H1 (cell line): Measurements from ENCODE around the gene RHOBTB3. TPM values are rescaled to one million over a fixed set of nuclear protein-coding genes. Genes with fewer than 3 reads are reported as not detected.

Source experiments
- CTCF ChIA-PET: fragments of 300-600 bp; sonication (Branson Sonifier 250); formaldehyde crosslinking; loops from one replicate; lab custom pipeline; 2021; ENCODE audit not compliant: partially characterized antibody; lab: Charles Lee
- POLR2A ChIA-PET: fragments of 300-600 bp; sonication (Branson Sonifier 250); formaldehyde crosslinking; loops from one replicate; lab custom pipeline; 2021; ENCODE audit warnings: inconsistent platforms; ENCODE audit not compliant: partially characterized antibody; lab: Charles Lee
- DNase-seq, 2 experiments: peaks; one replicate each; pipeline versions ENCODE4 v3.0.0 to v3.0.0-alpha.2; 2010 to 2022; ENCODE audit warnings: low spot score in 2 of 2, low read depth in 1 of 2, mixed read lengths in 1 of 2
- FAIRE-seq: peaks from 2 replicates; lab custom pipeline; 2011; peaks lifted over from hg19 to GRCh38; lab: Jason Lieb, UNC
- H2AFZ ChIP-seq: 2 replicates; pipeline ENCODE4 v1.8.1; 2012; ENCODE audit warnings: low read length, inconsistent platforms
- H2AK5ac ChIP-seq: 2 replicates; pipeline ENCODE4 v1.6.1; 2013; ENCODE audit warnings: low read depth, low read length
- H2BK120ac ChIP-seq: replicated peaks from 2 replicates; pipeline ENCODE3; 2013; ENCODE audit warnings: low read depth, low read length, inconsistent platforms
- H2BK12ac ChIP-seq: 2 replicates; pipeline ENCODE4 v1.6.1; 2013; ENCODE audit warnings: low read depth, low read length
- H2BK15ac ChIP-seq: 2 replicates; pipeline ENCODE4 v1.6.1; 2013; ENCODE audit warnings: low read length
- H2BK20ac ChIP-seq: 2 replicates; pipeline ENCODE4 v1.6.1; 2013; ENCODE audit warnings: low read length
- H2BK5ac ChIP-seq: 2 replicates; pipeline ENCODE4 v1.6.1; 2013; ENCODE audit warnings: low read depth, low read length
- H3K14ac ChIP-seq: 2 replicates; pipeline ENCODE4 v1.6.1; 2013; ENCODE audit warnings: inconsistent platforms; ENCODE audit not compliant: insufficient read length
- H3K18ac ChIP-seq: 2 replicates; pipeline ENCODE4 v1.6.1; 2013; ENCODE audit warnings: low read length; ENCODE audit errors: extremely low read depth
- H3K23ac ChIP-seq: 2 replicates; pipeline ENCODE4 v1.6.1; 2013; ENCODE audit warnings: inconsistent platforms; ENCODE audit not compliant: insufficient read length
- H3K23me2 ChIP-seq: 2 replicates; pipeline ENCODE4 v1.6.1; 2013; ENCODE audit warnings: low read depth, low read length
- H3K27ac ChIP-seq: 2 replicates; pipeline ENCODE4 v1.6.1; 2011; ENCODE audit warnings: low read depth, low read length, inconsistent platforms
- H3K27me3 ChIP-seq, 4 experiments: replicated peaks in 1 of 4; 1 replicate in 1 of 4; 2 replicates in 3 of 4; pipeline versions ENCODE4 v1.6.1 to v1.8.1; 2011 to 2013; ENCODE audit warnings: low read length in 3 of 4, mild to moderate bottlenecking in 3 of 4, inconsistent platforms in 2 of 4, mixed read lengths in 2 of 4, moderate library complexity in 1 of 4; ENCODE audit not compliant: control insufficient read depth in 3 of 4, insufficient read depth in 3 of 4; ENCODE audit errors: extremely low read depth in 1 of 4
- H3K36me3 ChIP-seq, 4 experiments: 2 replicates each; pipeline versions ENCODE4 v1.6.1 to v1.8.1; 2011 to 2013; ENCODE audit warnings: mild to moderate bottlenecking in 4 of 4, low read length in 3 of 4, moderate library complexity in 2 of 4, control low read depth in 1 of 4, inconsistent platforms in 1 of 4; ENCODE audit not compliant: insufficient read depth in 4 of 4, control insufficient read depth in 2 of 4
- H3K4ac ChIP-seq: replicated peaks from 2 replicates; pipeline ENCODE3; 2013; ENCODE audit warnings: low read length, low read depth, mixed read lengths, inconsistent platforms; ENCODE audit not compliant: insufficient read length
- H3K4me1 ChIP-seq, 4 experiments: replicated peaks in 1 of 4; 1 replicate in 1 of 4; 2 replicates in 3 of 4; pipeline versions ENCODE4 v1.6.1 to v1.8.1; 2011 to 2013; ENCODE audit warnings: low read length in 3 of 4, inconsistent platforms in 2 of 4, mixed read lengths in 1 of 4; ENCODE audit not compliant: insufficient read depth in 4 of 4, control insufficient read depth in 3 of 4
- H3K4me2 ChIP-seq, 2 experiments: 2 replicates each; pipeline versions ENCODE4 v1.6.1 to v1.8.1; 2011 to 2013; ENCODE audit warnings: low read depth in 2 of 2, low read length in 2 of 2, control low read depth in 1 of 2, inconsistent platforms in 1 of 2, mild to moderate bottlenecking in 1 of 2; ENCODE audit not compliant: insufficient read depth in 1 of 2
- H3K4me3 ChIP-seq, 4 experiments: fragments of 200-600, 300-600 bp in 1 of 4; sonication (generic), shearing (Covaris generic), sonication (Bioruptor Twin) in 1 of 4; 2 replicates each; pipeline versions ENCODE4 v1.5.1 to v1.8.1; 2011 to 2016; ENCODE audit warnings: low read length in 4 of 4, low read depth in 3 of 4, control low read depth in 2 of 4, inconsistent platforms in 2 of 4, mild to moderate bottlenecking in 2 of 4, mixed read lengths in 1 of 4, moderate library complexity in 1 of 4; ENCODE audit not compliant: insufficient read depth in 2 of 4; ENCODE audit errors: extremely low read depth in 1 of 4
- H3K56ac ChIP-seq: replicated peaks from 2 replicates; pipeline ENCODE3; 2013; ENCODE audit warnings: low read depth, mild to moderate bottlenecking, mixed read lengths, low read length, inconsistent platforms; ENCODE audit not compliant: insufficient read length
- H3K79me1 ChIP-seq: 2 replicates; pipeline ENCODE4 v1.6.1; 2013; ENCODE audit warnings: low read depth, low read length, control low read depth
- H3K79me2 ChIP-seq, 2 experiments: 2 replicates each; pipeline versions ENCODE4 v1.6.1 to v1.8.1; 2012 to 2013; ENCODE audit warnings: low read length in 2 of 2, mild to moderate bottlenecking in 2 of 2, inconsistent platforms in 1 of 2; ENCODE audit not compliant: insufficient read depth in 2 of 2, control insufficient read depth in 1 of 2
- H3K9ac ChIP-seq, 4 experiments: replicated peaks in 1 of 4; 1 replicate in 1 of 4; 2 replicates in 3 of 4; pipeline versions ENCODE4 v1.6.1 to v1.8.1; 2011 to 2013; ENCODE audit warnings: low read depth in 3 of 4, low read length in 3 of 4, control low read depth in 2 of 4, mild to moderate bottlenecking in 2 of 4, moderate library complexity in 2 of 4, inconsistent platforms in 1 of 4; ENCODE audit errors: extremely low read depth in 1 of 4
- H3K9me3 ChIP-seq, 2 experiments: 2 replicates each; pipeline versions ENCODE4 v1.6.1 to v1.8.1; 2012 to 2013; ENCODE audit warnings: mild to moderate bottlenecking in 2 of 2, moderate library complexity in 2 of 2, control low read depth in 1 of 2, inconsistent platforms in 1 of 2, low read depth in 1 of 2, low read length in 1 of 2, mixed read lengths in 1 of 2; ENCODE audit not compliant: insufficient read depth in 2 of 2
- H4K20me1 ChIP-seq, 2 experiments: replicated peaks in 1 of 2; 2 replicates each; pipeline versions ENCODE3 to v1.8.1; 2011 to 2013; ENCODE audit warnings: inconsistent platforms in 2 of 2, low read length in 2 of 2, mild to moderate bottlenecking in 1 of 2; ENCODE audit not compliant: insufficient read depth in 2 of 2, control insufficient read depth in 1 of 2
- H4K5ac ChIP-seq: 2 replicates; pipeline ENCODE4 v1.6.1; 2013; ENCODE audit warnings: low read length, low read depth, mixed read lengths, inconsistent platforms; ENCODE audit not compliant: insufficient read length
- H4K8ac ChIP-seq: 2 replicates; pipeline ENCODE4 v1.8.0; 2013; ENCODE audit warnings: mild to moderate bottlenecking, moderate library complexity, low read length, inconsistent platforms; ENCODE audit not compliant: insufficient read depth; ENCODE audit errors: extremely low read depth
- H4K91ac ChIP-seq: replicated peaks from 2 replicates; pipeline ENCODE3; 2013; ENCODE audit warnings: low read length, mixed read lengths, inconsistent platforms; ENCODE audit not compliant: insufficient read length
- ATF2 ChIP-seq: IDR thresholded peaks from 2 replicates; pipeline ENCODE4 v1.6.1; 2012; ENCODE audit warnings: low read length, inconsistent platforms
- CEBPB ChIP-seq: IDR thresholded peaks from 2 replicates; pipeline ENCODE4 v1.6.1; 2012; ENCODE audit warnings: low read depth, low read length
- CHD1 ChIP-seq: IDR thresholded peaks from 2 replicates; pipeline ENCODE4 v1.6.1; 2012; ENCODE audit warnings: low read depth, low read length, improper control_type of control experiment
- CTBP2 ChIP-seq: IDR thresholded peaks from 2 replicates; pipeline ENCODE4 v1.7.0; 2011; ENCODE audit warnings: borderline replicate concordance, mild to moderate bottlenecking, moderate library complexity, mixed read lengths, low read length; ENCODE audit not compliant: insufficient read depth, insufficient read length
- GTF2F1 ChIP-seq: IDR thresholded peaks from 2 replicates; pipeline ENCODE4 v1.6.1; 2012; ENCODE audit warnings: low read depth, low read length, improper control_type of control experiment, borderline replicate concordance
- HDAC6 ChIP-seq: IDR thresholded peaks from one replicate; pipeline ENCODE4 v1.7.1; 2012; ENCODE audit warnings: low read depth, mild to moderate bottlenecking, inconsistent platforms, low read length, moderate library complexity
- RAD21 ChIP-seq, 2 experiments: IDR thresholded peaks in 1 of 2; conservative IDR thresholded peaks in 1 of 2; 2 replicates each; pipeline ENCODE4 v1.6.1; 2011; ENCODE audit warnings: low read depth in 2 of 2, low read length in 2 of 2, improper control_type of control experiment in 1 of 2, inconsistent platforms in 1 of 2, mild to moderate bottlenecking in 1 of 2, moderate library complexity in 1 of 2
- RBBP5 ChIP-seq: IDR thresholded peaks from 2 replicates; pipeline ENCODE4 v1.7.1; 2012; ENCODE audit warnings: low read depth, mild to moderate bottlenecking, inconsistent platforms, low read length, moderate library complexity, borderline replicate concordance
- RXRA ChIP-seq: IDR thresholded peaks from 2 replicates; pipeline ENCODE4 v1.6.1; 2011; ENCODE audit warnings: low read depth, mild to moderate bottlenecking, low read length, moderate library complexity; ENCODE audit not compliant: insufficient read depth
- SP4 ChIP-seq: IDR thresholded peaks from 2 replicates; pipeline ENCODE4 v1.6.1; 2012; ENCODE audit warnings: low read length, inconsistent platforms
- USF2 ChIP-seq: IDR thresholded peaks from 2 replicates; pipeline ENCODE4 v1.6.1; 2011; ENCODE audit warnings: low read length, improper control_type of control experiment
- WGBS, 2 experiments: shearing (Covaris generic) in 1 of 2; methylation state at CpG; one replicate each; pipeline versions ENCODE4 v1.1.6 to v1.1.7; 2013 to 2015; ENCODE audit warnings: low lambda C conversion rate in 2 of 2, mixed read lengths in 2 of 2, inconsistent platforms in 1 of 2, low coverage in 1 of 2, missing lambda C conversion rate in 1 of 2; ENCODE audit not compliant: insufficient replicate concordance in 2 of 2, insufficient coverage in 1 of 2, insufficient read length in 1 of 2; ENCODE audit errors: extremely low coverage in 1 of 2, missing lambda C conversion rate in 1 of 2; 5-methylcytosine and 5-hydroxymethylcytosine counted together
- polyA plus RNA-seq, 7 experiments: library from polyadenylated mRNA; depleted of rRNA in 3 of 7; stranded (reverse) in 5 of 7; unstranded in 2 of 7; fragments of >200 nt in 5 of 7; fragments of 200-250 nt in 2 of 7; gene quantifications; 1 replicate in 5 of 7; 2 replicates in 1 of 7; 4 replicates in 1 of 7; pipeline versions ENCODE4 v1.2.1 to v1.2.3, GENCODE V29; 2011 to 2013; ENCODE audit warnings: missing spikeins in 2 of 7, mixed read lengths in 2 of 7
- total RNA-seq: library from RNA; stranded (reverse); fragmentation: NEBNext Ultra II Directional; extraction: Animal tissue kit (Norgen Biotek cat#: 25700); gene quantifications from 2 replicates; pipeline ENCODE4 v1.2.1, GENCODE V29; 2021

Gene RHOBTB3
- total and polyA plus RNA-seq, 2 of the 8 experiments (the other 6 are each of a cell fraction or from before 2014, with no cell fraction given) = 8.2 to 17.5 TPM

GRCh38 chr5:95782181-95782580 is 51.0 kb downstream of the RHOBTB3 start:
- Histone ChIP-seq H3K4me3 (no peak overlapping the region), H2BK12ac (no peak overlapping the region), H3K4me1 (no peaks in the 10 kb centered on the region), H3K27ac (no peak overlapping the region), H3K23ac (no peak overlapping the region), H2AK5ac (no peak overlapping the region), H2AFZ (no peak overlapping the region), H3K14ac (no peak overlapping the region), H3K18ac (no peak overlapping the region), H3K79me1 (no peaks in the 10 kb centered on the region), H3K23me2 (no peaks in the 10 kb centered on the region), H3K9ac (no peak overlapping the region), H4K20me1 (no peaks in the 10 kb centered on the region), H4K91ac (no peak overlapping the region), H3K79me2 (no peaks in the 10 kb centered on the region), H2BK120ac (no peak overlapping the region), H4K5ac (no peak overlapping the region), H4K8ac (no peak overlapping the region), H2BK15ac (no peak overlapping the region), H3K56ac (no peak overlapping the region), H3K9me3 (no peaks in the 10 kb centered on the region), H3K4ac (no peak overlapping the region), H2BK5ac (no peak overlapping the region), H2BK20ac (no peak overlapping the region), H3K27me3 (no peaks in the 10 kb centered on the region), H3K4me2 (no peak overlapping the region), H3K36me3 (no peaks in the 10 kb centered on the region)
- no peak for FAIRE-seq
- WGBS, 2 experiments = 94% methylated on average over 4 of the region's 4 CpGs; no CpG with 5 or more reads in 1 of the 2 experiments
- ChIA-PET POLR2A (interaction anchor here (1.3 kb wide), 1 partner anchor 40 kb away, joined by 4 read pairs; the partner anchor contains the start of gene GLRX), CTCF (interaction anchor here (0.8 to 4.7 kb wide), 29 partner anchors 9 to 555 kb away, joined by 3 to 120 read pairs (median 9); partner anchors contain the start of genes GLRX and RFESD)
- no peak for DNase-seq
- TF ChIP-seq ATF2 (no peak), RXRA (no peak), CTBP2 (no peak), SP4 (no peak), CHD1 (no peak), HDAC6 (no peak), GTF2F1 (no peak), RAD21 (IDR thresholded peaks at IDR 0.05 in 1 of 2, conservative IDR thresholded peaks at IDR 0.05 in 1 of 2; ENCODE audit: low read depth in 2 of 2, low read length in 2 of 2) (no peak), RBBP5 (no peak), USF2 (no peak), CEBPB (no peak)
